NCI-H2227 treated with DMSO at 0.1 percent for 48 hours (cell line): ENCODE results near the gene LHX1.

Source experiments
- DNase-seq: peaks from one replicate; lab custom pipeline; 2025; lab: John Stamatoyannopoulos, UW

Gene LHX1

DNA sequence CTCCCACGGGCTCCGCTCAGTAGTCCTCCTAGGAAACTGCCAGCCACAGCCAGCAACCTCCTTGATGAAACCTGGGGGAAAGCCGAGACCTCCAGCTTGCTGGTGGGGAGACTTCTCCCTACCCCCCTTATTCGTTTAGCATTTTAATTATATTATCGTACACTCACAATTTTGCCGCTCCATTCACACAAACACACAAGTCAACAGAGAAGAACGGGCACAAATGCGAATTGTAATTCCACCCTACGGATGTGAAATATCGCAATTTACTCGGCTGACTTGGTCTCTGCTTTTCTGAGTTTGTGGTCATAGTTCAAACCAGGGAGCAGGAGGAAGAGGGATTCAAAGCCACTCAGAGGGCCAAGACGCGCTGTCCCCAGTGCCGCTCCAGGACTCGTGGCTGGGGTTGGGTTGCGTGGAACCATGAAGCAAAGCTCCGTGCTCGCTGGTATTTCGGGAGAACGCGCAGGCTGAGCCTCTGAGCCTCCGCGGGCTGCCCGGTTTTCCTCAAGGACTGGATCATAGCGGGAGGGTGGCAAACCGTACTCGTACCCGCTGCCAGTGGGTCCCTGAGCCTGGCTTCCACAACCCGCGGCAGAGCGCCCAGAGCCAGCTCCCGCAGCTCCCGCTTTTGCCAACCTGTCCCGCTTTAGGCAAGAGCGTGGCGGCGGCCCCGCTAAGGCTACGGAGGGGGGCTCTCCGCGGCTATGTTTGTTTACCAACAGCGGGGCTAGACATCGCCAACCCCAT lies 2.0 kb downstream of the LHX1 start:
- DNase-seq, result no peak

DNA sequence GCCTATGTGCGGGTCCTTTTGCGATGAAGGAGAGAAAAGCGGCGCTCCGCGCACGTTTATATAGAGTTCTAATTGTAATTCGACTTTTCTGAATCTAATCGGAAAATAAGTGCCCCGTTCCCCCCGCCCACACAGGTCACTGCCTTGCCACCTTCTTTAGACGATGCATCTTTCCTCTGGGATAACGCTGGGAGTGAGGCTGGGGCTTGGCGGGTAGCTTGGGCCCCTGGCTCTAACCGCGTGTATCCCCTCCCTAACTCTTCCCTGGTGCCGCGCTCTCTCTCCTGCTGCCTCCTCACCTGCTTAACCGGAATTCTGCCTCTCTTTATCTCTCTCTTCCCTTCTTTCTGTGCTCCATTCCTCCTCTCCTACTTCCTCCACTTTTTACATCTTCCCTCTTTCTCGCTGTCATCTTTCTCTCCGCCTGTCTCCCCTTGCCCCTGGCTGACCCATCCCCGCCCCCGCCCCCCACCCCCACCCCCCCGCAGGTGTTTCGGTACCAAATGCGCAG lies 2.6 kb downstream of the LHX1 start:
- DNase-seq, result no peak

DNA sequence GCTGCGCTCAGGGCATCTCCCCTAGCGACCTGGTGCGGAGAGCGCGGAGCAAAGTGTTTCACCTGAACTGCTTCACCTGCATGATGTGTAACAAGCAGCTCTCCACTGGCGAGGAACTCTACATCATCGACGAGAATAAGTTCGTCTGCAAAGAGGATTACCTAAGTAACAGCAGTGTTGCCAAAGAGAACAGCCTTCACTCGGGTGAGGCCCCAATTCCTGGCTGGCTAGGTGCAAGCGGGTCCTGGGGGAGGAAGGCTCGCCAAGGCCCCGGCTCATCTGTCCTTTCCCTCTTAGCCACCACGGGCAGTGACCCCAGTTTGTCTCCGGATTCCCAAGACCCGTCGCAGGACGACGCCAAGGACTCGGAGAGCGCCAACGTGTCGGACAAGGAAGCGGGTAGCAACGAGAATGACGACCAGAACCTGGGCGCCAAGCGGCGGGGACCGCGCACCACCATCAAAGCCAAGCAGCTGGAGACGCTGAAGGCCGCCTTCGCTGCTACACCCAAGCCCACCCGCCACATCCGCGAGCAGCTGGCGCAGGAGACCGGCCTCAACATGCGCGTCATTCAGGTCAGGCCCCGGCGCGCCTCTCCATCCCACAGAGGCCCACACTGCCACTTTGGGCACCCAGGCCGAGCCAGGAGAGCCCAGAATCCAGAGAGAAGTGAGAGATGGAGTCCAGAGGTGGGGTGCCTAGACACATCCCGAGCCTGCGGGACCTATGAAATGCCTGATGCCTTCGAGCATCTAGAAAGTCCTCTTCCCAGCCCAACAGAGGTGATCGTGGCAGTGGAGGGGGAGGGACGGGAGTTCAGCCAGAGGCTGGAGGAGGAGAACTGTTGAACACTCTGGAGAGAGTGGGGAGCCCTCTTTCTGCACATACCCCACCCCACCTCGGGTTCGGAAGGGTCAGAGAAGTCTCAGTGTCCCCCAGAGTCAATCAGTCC lies 3.3 kb downstream of the LHX1 start:
- no peak for DNase-seq

DNA sequence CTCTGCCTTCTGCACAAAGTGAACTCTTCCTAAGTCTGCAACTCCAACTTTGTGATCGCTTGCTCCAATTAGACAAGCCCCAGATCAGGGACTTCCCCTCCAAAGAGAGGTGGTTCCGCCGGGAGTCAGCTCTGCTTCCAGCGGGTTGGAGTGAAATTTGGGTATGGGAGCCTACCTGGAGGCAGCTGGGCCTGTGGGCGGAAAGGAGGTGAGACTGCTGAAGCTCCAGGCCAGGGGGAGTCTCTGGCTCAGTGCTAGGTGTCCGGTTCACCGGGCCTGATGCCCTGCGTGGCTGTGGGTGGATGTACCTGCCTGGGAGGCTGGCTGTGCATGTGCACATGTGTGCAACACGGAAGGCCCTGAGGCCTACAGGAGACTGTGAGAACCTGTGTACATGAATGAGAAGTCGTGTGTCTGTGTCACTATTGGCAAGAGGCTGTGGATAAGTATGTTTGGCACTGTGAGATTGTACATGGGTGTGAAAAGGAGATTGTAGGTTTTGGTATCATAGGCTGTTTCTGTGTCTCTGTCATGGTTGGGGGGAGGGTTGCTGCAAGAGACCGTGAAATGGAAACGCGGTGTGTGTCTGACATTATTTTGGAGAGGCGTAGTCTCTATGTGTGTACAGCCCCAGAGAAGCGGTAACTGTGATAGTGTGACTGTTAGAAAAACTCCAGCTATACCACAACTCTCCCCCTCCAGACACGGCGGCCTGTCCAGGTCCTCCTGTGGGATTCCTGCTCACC lies 4.2 kb downstream of the LHX1 start:
- DNase-seq, result no peak

DNA sequence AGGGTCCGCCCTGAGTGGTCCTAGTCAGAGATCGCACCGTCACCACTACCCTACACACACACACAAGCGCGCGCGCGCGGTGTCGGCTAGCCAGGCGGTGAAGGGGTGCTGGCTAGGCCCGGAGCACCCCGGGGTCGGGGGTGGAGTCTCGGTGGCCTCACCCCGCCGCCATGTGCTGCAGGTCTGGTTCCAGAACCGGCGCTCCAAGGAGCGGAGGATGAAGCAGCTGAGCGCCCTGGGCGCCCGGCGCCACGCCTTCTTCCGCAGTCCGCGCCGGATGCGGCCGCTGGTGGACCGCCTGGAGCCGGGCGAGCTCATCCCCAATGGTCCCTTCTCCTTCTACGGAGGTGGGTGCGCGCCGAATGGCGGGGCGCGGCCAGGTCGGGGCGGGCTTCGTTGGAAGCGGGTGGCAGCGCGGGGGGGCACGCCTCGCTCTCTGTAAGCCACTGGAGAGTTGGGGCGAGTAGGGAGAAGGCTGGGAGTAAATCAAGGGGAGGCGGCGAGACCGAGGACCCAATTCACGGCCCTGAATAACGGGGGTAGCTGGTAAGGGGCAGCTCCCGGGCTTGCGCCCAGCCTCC lies 4.8 kb downstream of the LHX1 start:
- DNase-seq, result no peak

DNA sequence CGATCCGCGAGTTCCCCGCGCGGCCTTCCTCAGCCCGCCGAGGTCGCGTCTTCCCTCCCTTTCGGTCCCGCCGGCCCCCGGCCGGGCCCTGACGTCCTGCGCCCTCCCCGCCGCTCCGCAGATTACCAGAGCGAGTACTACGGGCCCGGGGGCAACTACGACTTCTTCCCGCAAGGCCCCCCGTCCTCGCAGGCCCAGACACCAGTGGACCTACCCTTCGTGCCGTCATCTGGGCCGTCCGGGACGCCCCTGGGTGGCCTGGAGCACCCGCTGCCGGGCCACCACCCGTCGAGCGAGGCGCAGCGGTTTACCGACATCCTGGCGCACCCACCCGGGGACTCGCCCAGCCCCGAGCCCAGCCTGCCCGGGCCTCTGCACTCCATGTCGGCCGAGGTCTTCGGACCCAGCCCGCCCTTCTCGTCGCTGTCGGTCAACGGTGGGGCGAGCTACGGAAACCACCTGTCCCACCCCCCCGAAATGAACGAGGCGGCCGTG lies 5.4 kb downstream of the LHX1 start:
- DNase-seq, result no peak

DNA sequence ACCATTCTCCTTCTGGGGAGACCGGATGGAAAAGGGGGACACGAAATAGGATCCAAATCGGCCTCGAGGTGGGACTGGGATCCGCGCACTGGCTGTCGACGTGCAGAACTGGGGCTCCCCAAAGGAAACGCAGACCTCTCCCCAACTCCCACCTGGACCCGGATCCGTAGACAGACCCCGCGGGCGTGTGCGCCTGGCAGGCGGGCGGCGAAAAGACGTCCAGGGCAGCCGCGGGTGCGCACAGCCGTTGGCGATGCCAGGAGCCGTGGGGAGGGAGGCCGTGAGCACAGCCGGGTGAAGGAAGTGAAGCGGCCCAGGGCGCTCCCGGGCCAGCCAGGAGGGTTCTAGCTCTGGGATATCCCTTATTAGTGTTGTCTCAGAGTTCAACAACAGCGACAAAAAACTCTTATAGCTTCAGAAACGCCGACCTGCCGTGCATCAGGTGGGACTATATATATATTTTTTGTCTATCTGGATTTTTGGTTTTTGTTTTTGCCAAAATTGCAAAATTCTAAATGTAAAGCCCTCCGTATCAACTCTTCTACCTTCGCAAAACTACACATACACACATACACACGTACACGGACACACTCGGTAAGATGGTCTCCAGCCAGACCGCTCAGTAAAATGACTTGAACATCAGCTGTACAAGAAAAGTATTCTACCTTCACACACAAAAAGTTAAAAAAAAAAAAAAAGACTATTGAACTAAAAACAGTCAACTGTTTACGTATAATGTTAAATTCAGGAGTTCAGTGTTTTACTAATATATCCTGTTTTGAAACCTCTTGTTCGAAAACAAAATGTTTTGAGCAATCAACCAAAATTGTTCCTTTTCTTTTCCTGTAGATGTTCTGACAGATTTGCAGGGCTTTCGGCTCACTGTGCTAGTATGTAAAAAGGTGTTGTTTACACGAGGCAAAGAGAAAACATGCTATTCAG lies 6.2 kb downstream of the LHX1 start:
- no peak for DNase-seq

DNA sequence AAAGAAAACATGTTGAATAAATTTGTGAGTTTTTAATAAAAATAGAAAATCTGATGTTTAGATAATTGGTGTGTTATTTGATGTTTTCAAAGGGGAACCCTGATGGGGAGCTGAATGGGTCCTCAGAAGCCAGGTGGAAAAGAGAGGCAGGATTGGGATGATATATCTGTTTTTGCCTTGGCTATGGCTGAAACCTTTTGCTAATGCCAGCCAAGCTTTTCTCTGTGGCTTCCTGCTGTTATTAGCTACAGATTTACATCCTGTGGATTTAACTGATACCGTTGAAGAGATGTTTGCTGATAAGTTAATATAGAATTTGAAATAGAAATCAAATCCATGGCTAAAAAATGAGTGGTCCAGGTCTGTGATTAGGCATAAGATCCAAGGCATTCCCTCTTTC lies 7.3 kb downstream of the LHX1 start:
- no peak for DNase-seq

DNA sequence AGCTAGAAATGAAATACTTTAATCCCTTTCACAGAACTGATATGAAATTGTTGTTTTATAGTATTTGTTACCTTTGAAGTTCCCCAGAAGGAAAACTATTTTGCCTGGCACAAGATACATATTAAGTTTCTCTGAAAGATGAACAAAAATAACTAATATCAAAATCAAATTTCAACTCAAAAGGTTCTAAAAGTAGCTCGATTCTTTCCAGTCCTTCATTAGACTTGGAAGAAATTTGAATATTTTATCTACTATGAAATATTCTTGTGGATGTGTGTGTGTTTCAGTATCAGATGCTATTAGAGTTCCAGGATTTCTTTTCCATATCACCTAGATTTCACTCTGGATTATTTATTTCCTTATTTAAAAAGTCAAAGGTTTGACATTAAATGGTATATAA lies 7.9 kb downstream of the LHX1 start:
- no peak for DNase-seq

DNA sequence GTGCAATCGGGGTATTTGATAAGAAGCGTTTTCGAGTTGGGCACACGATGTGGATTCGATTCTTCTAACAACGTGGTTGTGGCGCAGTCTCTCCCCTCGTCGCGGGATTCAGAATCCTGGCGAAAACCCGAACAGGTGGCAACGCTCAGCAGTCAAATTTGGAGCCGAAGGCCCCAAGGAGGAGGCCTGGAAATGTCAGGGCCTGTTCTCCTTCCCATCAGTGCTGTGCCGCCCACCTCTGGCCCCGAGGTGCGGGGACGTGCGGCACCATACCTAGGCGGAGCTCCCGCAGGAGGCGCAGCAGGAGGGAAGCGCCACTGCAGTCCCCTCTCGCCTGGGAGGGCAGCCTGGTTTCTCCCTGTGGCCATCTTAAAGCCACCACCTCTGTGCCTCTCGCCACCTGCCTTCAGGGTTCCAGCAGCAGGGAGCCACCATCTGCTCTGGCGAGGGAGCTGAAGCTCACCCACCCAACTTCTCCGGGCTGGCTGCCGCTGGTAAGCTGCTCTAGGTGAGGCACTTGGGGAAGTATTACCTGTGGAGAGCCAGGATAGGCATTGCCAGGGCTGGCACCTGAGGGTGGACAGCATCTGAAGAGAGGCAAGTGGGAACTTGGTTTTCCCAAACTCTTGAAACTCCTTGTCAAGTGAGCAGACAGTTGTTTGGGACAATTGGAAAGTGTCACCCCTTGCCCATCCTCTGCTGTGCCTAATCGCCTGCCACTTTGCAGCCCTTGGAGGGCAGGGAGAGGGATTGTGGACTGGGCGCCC lies 8.9 kb downstream of the LHX1 start:
- DNase-seq, result no peak

DNA sequence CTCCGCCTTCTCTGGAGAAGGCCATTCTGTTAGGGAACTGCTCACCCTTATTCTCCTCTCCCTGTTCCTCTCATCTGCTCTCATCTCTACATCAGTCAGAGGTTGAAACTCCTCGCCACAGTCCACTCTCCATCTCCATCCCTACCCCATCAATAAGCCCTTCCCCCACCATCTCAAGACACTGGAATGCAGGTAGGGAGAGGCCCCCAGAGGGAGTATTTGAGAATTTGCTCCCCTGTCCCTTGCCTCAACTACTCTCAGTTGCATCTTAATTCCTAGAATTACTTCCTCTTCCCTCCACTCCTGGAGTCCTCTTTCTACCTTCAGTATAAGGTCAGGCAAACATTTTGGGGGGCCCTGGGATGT lies 9.4 kb downstream of the LHX1 start:
- no peak for DNase-seq

DNA sequence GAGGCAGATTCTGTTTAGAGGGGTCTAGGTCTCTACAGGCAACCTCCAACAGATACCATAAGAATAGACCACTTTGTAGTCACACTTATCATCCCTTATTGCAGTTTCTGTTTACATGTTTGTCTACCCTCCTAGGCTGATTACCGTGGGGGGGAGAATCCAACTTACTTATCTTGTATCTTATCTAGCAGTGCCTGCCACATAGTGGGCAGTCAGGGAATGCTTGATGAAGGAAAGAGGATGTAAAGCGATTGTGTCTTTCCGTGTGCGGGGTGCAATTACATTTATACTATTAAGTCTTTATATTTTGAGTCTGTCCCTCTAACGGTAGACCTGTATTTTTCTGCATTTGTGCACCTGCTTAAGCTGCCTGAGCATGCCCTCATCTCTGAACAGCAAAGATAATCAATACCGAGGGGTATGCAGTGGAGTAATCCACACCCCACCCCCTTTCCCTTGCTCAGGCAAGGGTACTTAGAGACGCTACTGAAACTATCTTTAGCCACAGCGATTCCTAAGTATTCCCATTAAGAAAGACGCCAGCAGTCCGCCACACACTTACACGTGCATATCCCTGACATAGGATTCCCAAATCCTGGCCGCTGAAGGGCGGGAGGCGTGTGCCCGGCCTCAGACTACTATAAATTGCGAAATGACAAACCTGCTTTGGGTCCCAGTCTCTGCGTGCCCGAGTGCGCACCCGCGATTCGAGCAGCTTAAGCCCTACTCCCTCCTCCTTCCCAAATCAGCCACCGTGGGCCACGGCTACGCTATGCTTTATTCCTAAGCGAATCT lies 10.8 kb downstream of the LHX1 start:
- no peak for DNase-seq

DNA sequence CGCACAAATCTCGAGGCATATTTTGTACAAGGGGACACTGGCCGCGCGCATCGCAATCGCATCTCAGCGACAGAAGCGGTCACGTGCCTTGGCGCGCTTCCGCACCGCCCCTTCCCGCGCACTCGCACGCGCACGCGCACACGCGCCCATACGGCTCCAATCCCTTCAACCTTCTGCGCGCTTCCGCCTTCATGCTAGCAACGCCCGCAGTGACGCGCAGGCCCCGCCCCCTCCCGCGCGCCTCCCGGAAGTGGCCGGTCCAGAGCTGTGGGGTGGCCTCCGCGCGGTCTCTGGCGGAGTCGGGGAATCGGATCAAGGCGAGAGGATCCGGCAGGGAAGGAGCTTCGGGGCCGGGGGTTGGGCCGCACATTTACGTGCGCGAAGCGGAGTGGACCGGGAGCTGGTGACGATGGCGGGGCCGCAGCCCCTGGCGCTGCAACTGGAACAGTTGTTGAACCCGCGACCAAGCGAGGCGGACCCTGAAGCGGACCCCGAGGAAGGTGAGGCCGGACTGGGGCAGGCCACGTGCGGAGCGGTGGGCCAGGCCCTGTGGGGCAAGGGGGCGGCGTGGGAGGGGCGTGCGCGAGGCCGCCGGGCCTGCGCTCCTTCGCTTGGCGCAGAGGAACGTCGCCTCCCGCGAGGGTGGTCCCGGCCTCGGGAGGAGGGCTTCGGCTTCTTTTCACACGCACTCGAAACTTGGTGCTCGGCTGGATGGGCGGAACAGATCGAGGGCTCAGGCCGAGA lies 11.6 kb downstream of the LHX1 start, which contains the start of gene AATF:
Gene AATF (plus strand): TSS at position 238 of the 744 bp plus-strand sequence. CDS start 172 bp downstream, at position 410.
- DNase-seq, result peak; percentile 98

DNA sequence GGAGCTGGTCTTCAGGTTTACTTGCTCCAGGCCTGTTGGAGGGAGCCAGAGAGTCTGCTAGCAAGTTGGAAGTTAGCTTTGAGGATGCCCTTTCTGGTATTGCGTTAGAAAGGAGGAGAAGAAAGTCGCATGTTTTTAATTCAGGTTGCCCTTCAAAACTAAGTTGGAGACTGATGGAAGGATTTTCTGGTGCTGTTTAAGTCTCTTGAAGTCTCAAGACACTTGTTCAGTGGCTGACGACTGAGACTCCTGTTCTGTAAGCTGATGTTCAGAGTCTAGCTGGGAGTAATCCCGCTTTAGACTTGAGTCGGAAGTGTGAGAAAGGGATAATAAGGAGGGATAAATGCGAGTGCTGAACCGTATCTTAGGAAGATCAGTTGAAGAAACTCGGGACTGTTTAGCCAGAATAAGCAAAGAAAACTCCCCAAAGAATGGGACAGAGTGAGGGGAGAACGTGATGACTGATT lies 12.2 kb downstream of the LHX1 start:
- no peak for DNase-seq

DNA sequence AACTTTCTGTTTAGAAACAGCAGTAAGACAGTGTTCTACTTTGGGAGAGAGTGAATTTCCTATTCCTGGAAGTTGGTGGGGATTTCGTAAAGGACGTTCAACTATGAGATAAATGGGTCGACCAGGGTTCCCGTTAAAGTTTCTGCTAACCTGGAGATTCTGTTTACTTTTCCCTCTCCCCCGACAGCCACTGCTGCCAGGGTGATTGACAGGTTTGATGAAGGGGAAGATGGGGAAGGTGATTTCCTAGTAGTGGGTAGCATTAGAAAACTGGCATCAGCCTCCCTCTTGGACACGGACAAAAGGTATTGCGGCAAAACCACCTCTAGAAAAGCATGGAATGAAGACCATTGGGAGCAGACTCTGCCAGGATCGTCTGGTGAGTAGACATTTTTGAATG lies 12.8 kb downstream of the LHX1 start:
- DNase-seq, result no peak

DNA sequence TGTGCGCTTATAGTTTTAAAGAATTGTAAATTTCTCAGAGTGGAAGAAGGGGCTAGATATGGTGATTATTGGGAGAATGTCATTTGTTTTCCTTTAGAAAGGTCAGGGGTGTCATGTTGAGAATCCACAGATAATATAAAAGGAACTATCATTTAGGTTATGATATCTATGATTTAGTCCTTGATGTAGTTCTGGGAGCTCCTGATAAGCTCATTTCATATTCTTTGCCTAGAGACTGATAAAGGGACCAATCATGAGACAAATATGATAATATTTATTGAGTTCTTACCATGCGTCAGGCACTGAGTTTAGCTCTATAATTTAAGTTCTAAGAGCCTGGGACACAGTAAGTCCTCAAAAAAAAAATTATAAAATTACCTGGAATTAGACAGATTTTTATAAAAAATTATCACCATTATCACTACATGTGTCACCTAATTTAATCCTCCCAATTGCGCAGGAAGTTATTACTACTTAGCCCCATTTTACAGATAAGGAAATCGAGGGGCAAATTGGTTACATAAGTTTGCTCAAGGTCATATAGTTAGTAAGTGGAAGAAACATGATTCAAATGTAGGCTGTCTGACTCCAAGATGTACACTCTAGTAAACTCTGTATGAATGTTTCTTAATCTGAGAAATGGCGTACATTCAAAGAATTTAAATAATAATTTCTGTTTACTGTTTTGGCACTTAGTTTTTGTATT lies 14.0 kb downstream of the LHX1 start:
- no peak for DNase-seq

DNA sequence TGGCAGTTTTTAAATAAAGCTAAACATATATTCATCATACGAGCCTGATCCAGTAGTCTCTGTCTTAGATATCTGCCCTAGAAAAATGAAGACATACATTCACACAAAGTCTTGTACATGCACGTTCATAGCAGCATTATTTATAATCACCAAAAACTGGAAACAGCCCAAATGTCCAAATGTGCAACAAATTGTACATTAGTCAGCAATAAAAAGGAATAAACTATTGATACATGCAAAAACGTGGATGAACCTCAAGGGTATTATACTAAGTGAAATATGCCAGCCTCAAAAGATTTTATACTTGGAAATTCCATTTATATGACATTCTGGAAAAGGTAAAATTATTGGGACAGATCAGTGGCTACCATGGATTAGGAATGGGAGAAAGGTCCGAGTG lies 34.2 kb downstream of the LHX1 start:
- no peak for DNase-seq
